HepG2 (cell line): ENCODE results near the gene CCDC77. TPM values are rescaled to one million over a fixed set of nuclear protein-coding genes. Genes with fewer than 3 reads are reported as not detected.

ENCODE experiments used
- CCDC6 ChIP-seq: sonication (generic); formaldehyde crosslinking; IDR thresholded peaks from 2 replicates; pipeline ENCODE4 v1.8.1; 2022; ENCODE audit warnings: mild to moderate bottlenecking, missing genetic modification reagents, moderate library complexity
- DPF2 ChIP-seq: sonication (generic); formaldehyde crosslinking; IDR thresholded peaks from 2 replicates; pipeline ENCODE4 v1.4.0; 2020; ENCODE audit warnings: mild to moderate bottlenecking, low read depth, missing genetic modification reagents, borderline replicate concordance
- E2F1 ChIP-seq: sonication (generic); formaldehyde crosslinking; IDR thresholded peaks from 2 replicates; pipeline ENCODE4 v1.5.0; 2020; ENCODE audit warnings: missing genetic modification reagents
- HNF4G ChIP-seq, 2 experiments: sonication (generic) in 1 of 2; formaldehyde crosslinking in 1 of 2; IDR thresholded peaks; 2 replicates each; pipeline versions ENCODE4 v1.4.0 to v1.6.1; 2011 to 2020; ENCODE audit warnings: borderline replicate concordance in 2 of 2, low read depth in 2 of 2, mild to moderate bottlenecking in 2 of 2, low read length in 1 of 2, missing genetic modification reagents in 1 of 2, moderate library complexity in 1 of 2
- IRX3 ChIP-seq: sonication (generic); formaldehyde crosslinking; IDR thresholded peaks from 2 replicates; pipeline ENCODE4 v1.8.1; 2023; ENCODE audit warnings: mild to moderate bottlenecking, low read depth, missing genetic modification reagents, borderline replicate concordance
- PATZ1 ChIP-seq: sonication (generic); formaldehyde crosslinking; IDR thresholded peaks from 2 replicates; pipeline ENCODE4 v1.4.0; 2020; ENCODE audit warnings: missing genetic modification reagents
- RCOR2 ChIP-seq: IDR thresholded peaks from 2 replicates; pipeline ENCODE4 v1.6.1; 2016; ENCODE audit warnings: missing biosample characterization, missing genetic modification reagents
- RFX5 ChIP-seq: IDR thresholded peaks from 2 replicates; pipeline ENCODE4 v1.6.1; 2011; ENCODE audit warnings: low read depth, low read length, improper control_type of control experiment
- SATB2 ChIP-seq: sonication (generic); formaldehyde crosslinking; IDR thresholded peaks from 2 replicates; pipeline ENCODE4 v1.5.0; 2020; ENCODE audit warnings: missing genetic modification reagents
- ZNF160 ChIP-seq: sonication (generic); formaldehyde crosslinking; IDR thresholded peaks from 2 replicates; pipeline ENCODE4 v1.8.0; 2022; ENCODE audit warnings: mild to moderate bottlenecking, inconsistent platforms, missing genetic modification reagents
- ZNF674 ChIP-seq: sonication (generic); formaldehyde crosslinking; IDR thresholded peaks from 2 replicates; pipeline ENCODE4 v1.5.0; 2020; ENCODE audit warnings: low read depth, mild to moderate bottlenecking, missing genetic modification reagents
- ZNF782 ChIP-seq: sonication (generic); formaldehyde crosslinking; IDR thresholded peaks from 2 replicates; pipeline ENCODE4 v1.4.0; 2020; ENCODE audit warnings: missing genetic modification reagents, mild to moderate bottlenecking, borderline replicate concordance
- ZNF788 ChIP-seq: sonication (generic); formaldehyde crosslinking; IDR thresholded peaks from 2 replicates; pipeline ENCODE4 v1.5.0; 2020; ENCODE audit warnings: mild to moderate bottlenecking, missing genetic modification reagents, borderline replicate concordance
- ZSCAN12 ChIP-seq: sonication (generic); formaldehyde crosslinking; IDR thresholded peaks from 2 replicates; pipeline ENCODE4 v1.9.0; 2021; ENCODE audit warnings: mild to moderate bottlenecking, missing genetic modification reagents
- ZSCAN20 ChIP-seq: sonication (generic); formaldehyde crosslinking; IDR thresholded peaks from 2 replicates; pipeline ENCODE4 v1.4.0; 2020; ENCODE audit warnings: missing genetic modification reagents, mild to moderate bottlenecking, borderline replicate concordance
- polyA plus RNA-seq, 8 experiments: library from polyadenylated mRNA; depleted of rRNA in 3 of 8; stranded (reverse) in 7 of 8; unstranded in 1 of 8; fragments of >200 nt; fragmentation: Illumina TruSeq in 4 of 8; extraction: Trizol in 4 of 8; gene quantifications; 2 replicates each; pipeline versions ENCODE4 v1.2.1 to v1.2.3, GENCODE V29; 2011 to 2016; ENCODE audit warnings: low read depth in 4 of 8, missing spikeins in 1 of 8, mixed read lengths in 1 of 8; ENCODE audit not compliant: insufficient read depth in 1 of 8
- total RNA-seq, 5 experiments: library from RNA; depleted of rRNA; stranded (reverse); fragments of >200 nt; fragmentation: Illumina TruSeq; extraction: Trizol; gene quantifications; 2 replicates each; pipeline ENCODE4 v1.2.3, GENCODE V29; 2016; ENCODE audit warnings: low read depth in 1 of 5
- TF ChIP-seq, protein P1 (sequence below): sonication (generic); formaldehyde crosslinking; IDR thresholded peaks from 2 replicates; pipeline ENCODE4 v1.4.0; 2020; ENCODE audit warnings: mild to moderate bottlenecking, low read depth, missing genetic modification reagents
- TF ChIP-seq, protein P2 (sequence below): sonication (generic); formaldehyde crosslinking; IDR thresholded peaks from 2 replicates; pipeline ENCODE4 v1.4.0; 2020; ENCODE audit warnings: missing genetic modification reagents
- TF ChIP-seq, protein P3 (sequence below): sonication (generic); formaldehyde crosslinking; IDR thresholded peaks from 2 replicates; pipeline ENCODE4 v1.5.0; 2020; ENCODE audit warnings: mild to moderate bottlenecking, missing genetic modification reagents, borderline replicate concordance

CCDC77 gene
- total and polyA plus RNA-seq, 2 of the 13 experiments (the other 11 are each of a cell fraction or from before 2014, with no cell fraction given), result 6.4 to 16.4 TPM

DNA sequence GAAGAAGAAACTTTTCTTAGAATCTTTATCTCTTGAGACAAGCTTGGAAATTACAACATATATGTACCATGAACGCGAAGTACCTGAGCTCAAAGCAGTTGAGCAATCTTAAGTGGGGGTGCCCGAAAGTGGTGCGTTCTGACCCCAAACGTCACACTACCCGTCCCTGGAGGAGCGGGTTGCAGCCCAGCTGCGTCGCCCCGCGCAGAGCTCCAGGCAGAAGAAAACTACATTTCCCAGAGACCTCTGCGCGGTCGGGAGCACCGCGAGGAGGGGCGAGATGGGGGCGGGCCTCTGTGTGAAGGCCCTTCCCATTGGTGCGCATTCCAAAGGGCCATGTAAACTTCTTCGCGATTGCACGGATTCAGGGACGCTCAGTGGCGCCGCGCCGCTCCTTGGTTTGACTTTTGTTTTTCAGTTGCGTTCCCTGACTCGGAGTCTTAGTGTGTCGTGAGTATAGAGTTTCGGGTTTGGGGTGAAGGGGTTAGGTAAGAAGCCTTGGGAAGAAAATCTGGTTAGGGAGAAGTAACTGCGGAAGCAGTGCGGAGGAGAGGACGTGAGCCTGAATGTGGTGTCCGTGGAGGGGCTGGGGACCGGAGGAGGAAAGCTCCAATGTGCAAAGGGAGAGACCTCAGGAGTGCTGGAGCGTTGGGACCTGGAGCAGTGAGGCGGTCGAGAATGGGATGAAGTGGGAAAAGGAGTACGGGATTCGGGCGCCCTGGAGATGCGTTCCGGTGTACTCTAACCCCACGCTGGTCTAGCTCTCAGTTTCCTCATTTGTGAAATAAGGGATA is at the start of gene CCDC77 (continued):
- TF ChIP-seq, protein P1, sequence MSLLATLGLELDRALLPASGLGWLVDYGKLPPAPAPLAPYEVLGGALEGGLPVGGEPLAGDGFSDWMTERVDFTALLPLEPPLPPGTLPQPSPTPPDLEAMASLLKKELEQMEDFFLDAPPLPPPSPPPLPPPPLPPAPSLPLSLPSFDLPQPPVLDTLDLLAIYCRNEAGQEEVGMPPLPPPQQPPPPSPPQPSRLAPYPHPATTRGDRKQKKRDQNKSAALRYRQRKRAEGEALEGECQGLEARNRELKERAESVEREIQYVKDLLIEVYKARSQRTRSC, result no peak
- TF ChIP-seq E2F1 (CRISPR knock-in tag) (peak; percentile 74), CCDC6 (CRISPR knock-in tag) (peak; percentile 78; the same call in 1 of the 2 replicates), RFX5 (no peak), IRX3 (CRISPR knock-in tag) (0 out of 2 replicates have a peak, but pooled peaks have one; percentile 43), ZNF160 (CRISPR knock-in tag) (0 out of 2 replicates have a peak, but pooled peaks have one; percentile 16), ZSCAN12 (no peak), PATZ1 (peak; percentile 50; the same call in 1 of the 2 replicates), HNF4G (IDR thresholded peaks at IDR 0.05; ENCODE audit: borderline replicate concordance, low read depth, low read length) (no peak), HNF4G (CRISPR knock-in tag; IDR thresholded peaks at IDR 0.05; ENCODE audit: borderline replicate concordance, low read depth) (no peak), SATB2 (CRISPR knock-in tag) (no peak), DPF2 (CRISPR knock-in tag) (no peak), ZNF788 (CRISPR knock-in tag) (peak; percentile 44; the same call in 1 of the 2 replicates), ZSCAN20 (CRISPR knock-in tag) (no peak), RCOR2 (CRISPR knock-in tag) (no peak), ZNF674 (CRISPR knock-in tag) (no peak), ZNF782 (CRISPR knock-in tag) (no peak)
- TF ChIP-seq, protein P2, sequence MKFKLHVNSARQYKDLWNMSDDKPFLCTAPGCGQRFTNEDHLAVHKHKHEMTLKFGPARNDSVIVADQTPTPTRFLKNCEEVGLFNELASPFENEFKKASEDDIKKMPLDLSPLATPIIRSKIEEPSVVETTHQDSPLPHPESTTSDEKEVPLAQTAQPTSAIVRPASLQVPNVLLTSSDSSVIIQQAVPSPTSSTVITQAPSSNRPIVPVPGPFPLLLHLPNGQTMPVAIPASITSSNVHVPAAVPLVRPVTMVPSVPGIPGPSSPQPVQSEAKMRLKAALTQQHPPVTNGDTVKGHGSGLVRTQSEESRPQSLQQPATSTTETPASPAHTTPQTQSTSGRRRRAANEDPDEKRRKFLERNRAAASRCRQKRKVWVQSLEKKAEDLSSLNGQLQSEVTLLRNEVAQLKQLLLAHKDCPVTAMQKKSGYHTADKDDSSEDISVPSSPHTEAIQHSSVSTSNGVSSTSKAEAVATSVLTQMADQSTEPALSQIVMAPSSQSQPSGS (CRISPR knock-in tag), result no peak; the same call in 1 of the 2 replicates
- TF ChIP-seq, protein P3, sequence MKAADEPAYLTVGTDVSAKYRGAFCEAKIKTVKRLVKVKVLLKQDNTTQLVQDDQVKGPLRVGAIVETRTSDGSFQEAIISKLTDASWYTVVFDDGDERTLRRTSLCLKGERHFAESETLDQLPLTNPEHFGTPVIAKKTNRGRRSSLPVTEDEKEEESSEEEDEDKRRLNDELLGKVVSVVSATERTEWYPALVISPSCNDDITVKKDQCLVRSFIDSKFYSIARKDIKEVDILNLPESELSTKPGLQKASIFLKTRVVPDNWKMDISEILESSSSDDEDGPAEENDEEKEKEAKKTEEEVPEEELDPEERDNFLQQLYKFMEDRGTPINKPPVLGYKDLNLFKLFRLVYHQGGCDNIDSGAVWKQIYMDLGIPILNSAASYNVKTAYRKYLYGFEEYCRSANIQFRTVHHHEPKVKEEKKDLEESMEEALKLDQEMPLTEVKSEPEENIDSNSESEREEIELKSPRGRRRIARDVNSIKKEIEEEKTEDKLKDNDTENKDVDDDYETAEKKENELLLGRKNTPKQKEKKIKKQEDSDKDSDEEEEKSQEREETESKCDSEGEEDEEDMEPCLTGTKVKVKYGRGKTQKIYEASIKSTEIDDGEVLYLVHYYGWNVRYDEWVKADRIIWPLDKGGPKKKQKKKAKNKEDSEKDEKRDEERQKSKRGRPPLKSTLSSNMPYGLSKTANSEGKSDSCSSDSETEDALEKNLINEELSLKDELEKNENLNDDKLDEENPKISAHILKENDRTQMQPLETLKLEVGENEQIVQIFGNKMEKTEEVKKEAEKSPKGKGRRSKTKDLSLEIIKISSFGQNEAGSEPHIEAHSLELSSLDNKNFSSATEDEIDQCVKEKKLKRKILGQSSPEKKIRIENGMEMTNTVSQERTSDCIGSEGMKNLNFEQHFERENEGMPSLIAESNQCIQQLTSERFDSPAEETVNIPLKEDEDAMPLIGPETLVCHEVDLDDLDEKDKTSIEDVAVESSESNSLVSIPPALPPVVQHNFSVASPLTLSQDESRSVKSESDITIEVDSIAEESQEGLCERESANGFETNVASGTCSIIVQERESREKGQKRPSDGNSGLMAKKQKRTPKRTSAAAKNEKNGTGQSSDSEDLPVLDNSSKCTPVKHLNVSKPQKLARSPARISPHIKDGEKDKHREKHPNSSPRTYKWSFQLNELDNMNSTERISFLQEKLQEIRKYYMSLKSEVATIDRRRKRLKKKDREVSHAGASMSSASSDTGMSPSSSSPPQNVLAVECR, result peak; percentile 98
